Measurements from ENCODE around the gene CAND2.
"Not testable (repeated sequence)": the region's sequence is repeated elsewhere in the genome, so short reads cannot be mapped to it uniquely, and the experiment has no call there.

CAND2 gene

DNA sequence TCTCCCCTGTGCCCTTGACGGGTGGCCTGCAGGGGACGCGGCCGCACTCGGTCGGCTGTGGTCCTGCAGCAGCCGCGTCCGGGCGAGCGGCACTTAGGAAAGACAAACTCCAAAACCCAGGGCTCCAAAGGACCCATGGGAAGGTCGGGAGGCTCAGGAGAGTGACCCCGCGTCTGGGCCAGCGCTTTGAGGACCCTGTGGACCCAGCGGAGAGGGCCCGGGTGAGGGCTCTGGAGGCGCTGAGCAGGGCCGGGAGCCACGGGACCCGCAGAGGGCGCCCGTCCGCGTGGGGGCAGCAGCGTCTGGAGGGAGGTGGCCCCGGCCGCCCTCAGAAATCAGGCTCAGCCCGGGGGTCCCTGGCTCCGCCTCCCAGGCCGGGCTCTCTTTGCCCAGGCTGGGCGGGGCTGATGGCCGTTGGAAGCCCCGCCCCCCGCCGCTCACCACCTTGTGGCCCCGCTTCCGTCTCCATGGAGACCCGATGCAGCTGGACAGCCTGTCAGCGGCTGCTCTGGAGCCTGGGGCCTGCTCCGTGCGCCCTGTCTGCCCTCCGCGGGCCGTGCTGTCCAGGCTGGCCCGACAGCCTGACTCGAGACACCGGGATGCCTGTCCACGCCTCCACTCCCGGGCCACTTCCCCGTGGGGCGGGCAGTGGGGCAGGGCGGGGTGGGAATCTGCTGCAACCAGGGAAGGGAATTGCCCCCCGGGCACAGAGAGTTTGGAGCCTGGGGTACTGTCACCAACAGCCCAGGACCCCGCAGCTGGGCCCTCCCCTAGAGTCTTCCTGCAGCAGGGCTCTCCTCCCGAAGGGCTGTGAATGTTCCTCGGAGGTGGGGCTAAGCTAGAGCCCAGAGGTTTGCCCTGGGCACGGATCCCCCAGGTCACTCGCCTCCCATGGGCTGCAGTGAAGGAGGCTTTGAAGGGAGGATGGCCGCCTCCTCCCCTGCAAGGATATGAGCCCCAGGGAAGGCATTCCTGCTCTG lies 79.7 kb downstream of the CAND2 start:
- no peak for DNase-seq (ENCODE audit: extremely low spot score)
- ChIA-PET CTCF (no interaction called here), POLR2A (no interaction called here)
- TF ChIP-seq FOXK2 (IDR thresholded peaks at IDR 0.05) (no peak), ARNT (IDR thresholded peaks at IDR 0.05) (no peak), SP1 (IDR thresholded peaks at IDR 0.05) (no peak), FOXA1 (IDR thresholded peaks at IDR 0.05) (no peak), LEF1 (IDR thresholded peaks at IDR 0.05; ENCODE audit: borderline replicate concordance) (no peak), ZNF384 (IDR thresholded peaks at IDR 0.05) (no peak), NFRKB (IDR thresholded peaks at IDR 0.05) (no peak), HDGF (IDR thresholded peaks at IDR 0.05; ENCODE audit: borderline replicate concordance) (no peak), BHLHE40 (IDR thresholded peaks at IDR 0.05; ENCODE audit: borderline replicate concordance) (no peak), SUZ12 (IDR thresholded peaks at IDR 0.05) (no peak), CTBP1 (IDR thresholded peaks at IDR 0.05; ENCODE audit: borderline replicate concordance) (no peak), TARDBP (IDR thresholded peaks at IDR 0.05) (no peak), FOXM1 (IDR thresholded peaks at IDR 0.05; ENCODE audit: borderline replicate concordance) (no peak)
- TF ChIP-seq, protein P1, sequence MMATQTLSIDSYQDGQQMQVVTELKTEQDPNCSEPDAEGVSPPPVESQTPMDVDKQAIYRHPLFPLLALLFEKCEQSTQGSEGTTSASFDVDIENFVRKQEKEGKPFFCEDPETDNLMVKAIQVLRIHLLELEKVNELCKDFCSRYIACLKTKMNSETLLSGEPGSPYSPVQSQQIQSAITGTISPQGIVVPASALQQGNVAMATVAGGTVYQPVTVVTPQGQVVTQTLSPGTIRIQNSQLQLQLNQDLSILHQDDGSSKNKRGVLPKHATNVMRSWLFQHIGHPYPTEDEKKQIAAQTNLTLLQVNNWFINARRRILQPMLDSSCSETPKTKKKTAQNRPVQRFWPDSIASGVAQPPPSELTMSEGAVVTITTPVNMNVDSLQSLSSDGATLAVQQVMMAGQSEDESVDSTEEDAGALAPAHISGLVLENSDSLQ (IDR thresholded peaks at IDR 0.05) = no peak

DNA sequence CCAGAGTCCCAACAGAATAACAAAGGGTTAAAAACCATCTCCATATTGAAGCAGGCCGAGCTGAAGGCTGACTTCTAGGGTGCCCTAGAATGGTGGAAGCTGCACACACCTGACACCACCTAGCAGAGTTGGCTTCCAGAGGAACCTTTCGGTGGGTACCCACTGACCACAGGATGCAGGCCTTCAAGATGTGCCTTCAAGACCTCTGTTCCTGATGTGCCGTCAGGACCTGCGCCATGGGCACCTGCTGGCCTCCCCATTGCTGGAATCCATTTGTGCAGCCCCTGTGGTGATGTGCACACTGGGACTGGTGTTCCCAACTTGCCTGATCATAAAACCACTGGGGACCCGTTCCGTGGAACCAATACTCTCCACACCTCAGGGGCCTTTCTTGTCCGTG lies 80.6 kb downstream of the CAND2 start:
- no peak for DNase-seq (ENCODE audit: extremely low spot score)
- TF ChIP-seq BHLHE40 (IDR thresholded peaks at IDR 0.05; ENCODE audit: borderline replicate concordance) (no peak), SUZ12 (IDR thresholded peaks at IDR 0.05) (no peak), ELF4 (IDR thresholded peaks at IDR 0.05) (no peak), LEF1 (IDR thresholded peaks at IDR 0.05; ENCODE audit: borderline replicate concordance) (no peak), NFRKB (IDR thresholded peaks at IDR 0.05) (no peak), CTBP1 (IDR thresholded peaks at IDR 0.05; ENCODE audit: borderline replicate concordance) (no peak), FOXK2 (IDR thresholded peaks at IDR 0.05) (no peak), FOXM1 (IDR thresholded peaks at IDR 0.05; ENCODE audit: borderline replicate concordance) (no peak), ZNF384 (IDR thresholded peaks at IDR 0.05) (no peak), L3MBTL2 (conservative IDR thresholded peaks at IDR 0.05) (no peak), ARNT (IDR thresholded peaks at IDR 0.05) (no peak), TARDBP (IDR thresholded peaks at IDR 0.05) (no peak), SP1 (IDR thresholded peaks at IDR 0.05) (no peak), FOXA1 (IDR thresholded peaks at IDR 0.05) (no peak), HDGF (IDR thresholded peaks at IDR 0.05; ENCODE audit: borderline replicate concordance) (no peak)
- TF ChIP-seq, protein P1 (IDR thresholded peaks at IDR 0.05) = no peak
- CTCF ChIA-PET = no interaction called here
- POLR2A ChIA-PET = no interaction called here

DNA sequence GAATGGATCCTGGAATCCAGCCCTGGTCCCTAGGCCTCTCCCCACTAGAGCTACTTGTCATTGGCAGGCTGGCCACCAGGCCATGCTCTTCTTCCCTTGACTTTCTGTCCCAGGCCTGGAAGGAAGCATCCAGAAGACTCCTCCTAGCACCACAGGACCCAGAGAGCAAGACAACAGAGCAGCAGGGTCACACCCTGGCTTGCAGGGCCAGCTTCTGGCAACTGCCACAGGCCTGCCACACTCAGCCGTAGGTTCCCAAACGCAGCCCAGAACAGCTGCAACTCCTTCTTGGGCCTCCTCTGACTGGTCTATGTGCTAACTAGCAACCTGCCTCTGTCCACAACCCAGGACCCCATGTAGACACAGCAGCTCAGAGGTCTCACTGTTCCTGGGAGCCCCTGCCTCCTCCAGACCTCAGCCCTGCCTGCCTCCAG lies 81.7 kb downstream of the CAND2 start:
- DNase-seq (ENCODE audit: extremely low spot score) = no peak
- ChIA-PET CTCF (interaction anchor here (0.8 kb wide), 1 partner anchor 9 kb away, joined by 6 read pairs; no protein-coding TSS in a partner anchor), POLR2A (no interaction called here)
- TF ChIP-seq CTBP1 (IDR thresholded peaks at IDR 0.05; ENCODE audit: borderline replicate concordance) (no peak), ELF4 (IDR thresholded peaks at IDR 0.05) (no peak), ZNF384 (IDR thresholded peaks at IDR 0.05) (no peak), FOXA1 (IDR thresholded peaks at IDR 0.05) (no peak), FOXK2 (IDR thresholded peaks at IDR 0.05) (no peak), ARNT (IDR thresholded peaks at IDR 0.05) (no peak), NFRKB (IDR thresholded peaks at IDR 0.05) (no peak), FOXM1 (IDR thresholded peaks at IDR 0.05; ENCODE audit: borderline replicate concordance) (no peak), BHLHE40 (IDR thresholded peaks at IDR 0.05; ENCODE audit: borderline replicate concordance) (no peak), L3MBTL2 (conservative IDR thresholded peaks at IDR 0.05) (no peak), SP1 (IDR thresholded peaks at IDR 0.05) (no peak), HDGF (IDR thresholded peaks at IDR 0.05; ENCODE audit: borderline replicate concordance) (no peak), SUZ12 (IDR thresholded peaks at IDR 0.05) (no peak), TARDBP (IDR thresholded peaks at IDR 0.05) (no peak), LEF1 (IDR thresholded peaks at IDR 0.05; ENCODE audit: borderline replicate concordance) (no peak)
- TF ChIP-seq, protein P1 (IDR thresholded peaks at IDR 0.05) = no peak

DNA sequence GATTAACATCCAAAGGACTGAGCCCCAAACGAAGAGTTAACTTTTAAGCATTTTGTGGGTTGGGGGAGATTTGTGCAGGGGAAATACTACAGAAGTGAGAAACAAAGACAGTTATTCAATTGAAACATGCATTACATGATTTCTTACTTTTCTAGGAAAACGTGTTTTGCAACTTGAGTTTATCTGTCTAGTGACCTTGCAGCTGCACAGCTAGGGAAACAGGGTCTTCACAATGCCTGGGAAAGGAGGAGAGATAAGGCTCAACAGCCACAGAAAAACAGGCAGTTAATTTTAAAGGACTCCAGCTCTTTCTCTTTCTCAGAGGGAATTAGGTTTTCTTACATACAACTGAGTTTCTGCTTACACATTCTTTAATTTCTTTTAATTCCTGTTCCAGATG lies 82.3 kb downstream of the CAND2 start:
- POLR2A ChIA-PET; CTCF ChIA-PET; DNase-seq (ENCODE audit: extremely low spot score): not testable (repeated sequence)

DNA sequence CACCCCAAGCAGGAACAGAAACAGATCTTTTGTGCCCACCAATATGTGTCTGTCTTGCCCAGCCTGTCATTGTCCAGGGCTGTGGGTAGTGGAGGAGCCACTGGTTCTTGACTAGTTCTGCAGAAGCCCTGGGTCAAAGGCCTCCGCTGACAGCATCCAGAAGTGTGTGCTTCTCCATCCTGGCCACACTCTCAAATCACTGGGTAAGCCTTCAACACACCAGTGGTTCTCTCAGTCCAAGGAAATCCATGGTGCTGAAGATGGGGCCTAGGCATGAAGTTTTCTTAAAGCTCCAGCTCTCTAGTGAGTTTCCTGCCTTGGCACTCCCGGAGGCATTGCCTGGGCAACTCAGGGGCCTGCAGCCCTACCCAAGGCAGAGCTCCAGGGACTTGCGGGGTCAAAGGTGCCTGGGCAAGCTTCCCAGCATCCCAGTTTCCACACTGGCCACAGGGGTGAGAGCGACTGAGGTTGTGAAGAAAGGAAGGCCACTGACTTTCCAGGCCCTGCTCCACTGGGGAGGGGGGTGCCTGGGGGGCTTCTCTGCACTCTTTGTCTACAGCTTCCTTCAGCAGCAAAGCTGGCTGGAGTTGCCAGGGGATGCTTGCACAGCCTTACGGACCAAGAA lies 82.8 kb downstream of the CAND2 start:
- TF ChIP-seq ARNT (IDR thresholded peaks at IDR 0.05) (no peak), BHLHE40 (IDR thresholded peaks at IDR 0.05; ENCODE audit: borderline replicate concordance) (no peak), FOXA1 (IDR thresholded peaks at IDR 0.05) (no peak), CTBP1 (IDR thresholded peaks at IDR 0.05; ENCODE audit: borderline replicate concordance) (no peak)
- DNase-seq (ENCODE audit: extremely low spot score) = no peak
- POLR2A ChIA-PET = no interaction called here
- CTCF ChIA-PET = no interaction called here

DNA sequence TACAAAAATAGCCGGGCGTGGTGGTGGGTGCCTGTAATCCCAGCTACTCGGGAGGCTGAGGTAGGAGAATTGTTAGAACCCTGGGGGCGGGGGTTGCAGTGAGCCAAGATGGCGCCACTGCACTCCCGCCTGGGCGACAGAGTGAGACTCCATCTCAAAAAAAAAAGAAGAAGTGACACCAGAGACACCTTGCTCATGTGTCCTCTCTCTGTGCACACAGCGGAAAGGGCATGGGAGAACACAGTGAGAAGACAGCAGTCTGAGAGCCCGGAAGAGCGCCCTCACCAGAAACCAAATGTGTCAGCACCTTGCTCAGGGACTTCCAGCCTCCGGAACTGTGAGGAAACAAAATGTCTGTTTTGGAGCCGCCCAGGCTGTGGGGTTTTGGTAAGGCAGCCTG lies 85.4 kb downstream of the CAND2 start:
- DNase-seq (ENCODE audit: extremely low spot score); POLR2A ChIA-PET; CTCF ChIA-PET: not testable (repeated sequence)

All from HEK293T (cell line).